IMR-90 (cell line): ENCODE measurements around the gene ARHGAP8.

Experiments
- FOS ChIP-seq: fragments of 150-350 bp; IDR thresholded peaks from 2 replicates; pipeline ENCODE4 v1.6.1; 2016; ENCODE audit warnings: low read depth, low read length
- MAFK ChIP-seq: IDR thresholded peaks from 2 replicates; pipeline ENCODE4 v1.6.1; 2012; ENCODE audit warnings: low read depth, low read length, improper control_type of control experiment
- NFE2L2 ChIP-seq: fragments of 150-350 bp; IDR thresholded peaks from 2 replicates; pipeline ENCODE4 v1.6.1; 2016; ENCODE audit warnings: low read depth, mild to moderate bottlenecking, low read length
- POLR2A ChIP-seq: IDR thresholded peaks from 2 replicates; pipeline ENCODE4 v1.6.1; 2012; ENCODE audit warnings: mild to moderate bottlenecking, low read depth, low read length
- RAD21 ChIP-seq: IDR thresholded peaks from 2 replicates; pipeline ENCODE4 v1.6.1; 2012; ENCODE audit warnings: low read length, improper control_type of control experiment
- RCOR1 ChIP-seq: IDR thresholded peaks from 2 replicates; pipeline ENCODE4 v1.6.1; 2012; ENCODE audit warnings: mild to moderate bottlenecking, low read length, improper control_type of control experiment; ENCODE audit not compliant: insufficient replicate concordance
- RFX5 ChIP-seq: IDR thresholded peaks from 2 replicates; pipeline ENCODE4 v1.8.0; 2012; ENCODE audit warnings: low read depth, mild to moderate bottlenecking, low read length, moderate library complexity
- TF ChIP-seq, protein P1 (sequence below): conservative IDR thresholded peaks from 2 replicates; pipeline ENCODE4 v1.5.1; 2012; ENCODE audit warnings: mild to moderate bottlenecking, low read depth, low read length, improper control_type of control experiment
- TF ChIP-seq, protein P2 (sequence below): fragments of 150-350 bp; IDR thresholded peaks from 2 replicates; pipeline ENCODE4 v1.6.1; 2017; ENCODE audit warnings: mild to moderate bottlenecking, antibody characterized with exemption, low read length, low read depth
- TF ChIP-seq, protein P3 (sequence below): fragments of 150-350 bp; IDR thresholded peaks from 2 replicates; pipeline ENCODE4 v1.6.1; 2016; ENCODE audit warnings: low read depth, mild to moderate bottlenecking, low read length, moderate library complexity, borderline replicate concordance

DNA sequence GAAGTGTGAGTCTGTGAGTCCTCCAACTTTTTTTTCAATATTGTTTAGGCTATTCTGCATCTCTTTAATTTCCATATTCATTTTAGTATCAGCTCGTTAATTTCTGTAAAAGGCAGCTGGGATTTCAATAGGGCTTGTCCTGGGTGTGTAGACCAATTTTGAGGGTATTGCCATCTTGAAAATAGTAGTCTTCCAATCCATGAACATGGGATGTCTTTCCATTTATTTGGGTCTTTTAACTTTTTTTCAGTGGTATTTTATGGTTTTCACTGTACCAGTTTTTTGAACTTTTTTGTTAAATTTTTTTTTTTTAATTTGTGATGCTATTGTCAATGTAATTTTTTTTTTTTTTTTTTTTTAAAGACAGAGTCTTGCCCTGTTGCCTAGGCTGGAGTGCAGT lies 79.5 kb downstream of the ARHGAP8 start:
- TF ChIP-seq, protein P1, sequence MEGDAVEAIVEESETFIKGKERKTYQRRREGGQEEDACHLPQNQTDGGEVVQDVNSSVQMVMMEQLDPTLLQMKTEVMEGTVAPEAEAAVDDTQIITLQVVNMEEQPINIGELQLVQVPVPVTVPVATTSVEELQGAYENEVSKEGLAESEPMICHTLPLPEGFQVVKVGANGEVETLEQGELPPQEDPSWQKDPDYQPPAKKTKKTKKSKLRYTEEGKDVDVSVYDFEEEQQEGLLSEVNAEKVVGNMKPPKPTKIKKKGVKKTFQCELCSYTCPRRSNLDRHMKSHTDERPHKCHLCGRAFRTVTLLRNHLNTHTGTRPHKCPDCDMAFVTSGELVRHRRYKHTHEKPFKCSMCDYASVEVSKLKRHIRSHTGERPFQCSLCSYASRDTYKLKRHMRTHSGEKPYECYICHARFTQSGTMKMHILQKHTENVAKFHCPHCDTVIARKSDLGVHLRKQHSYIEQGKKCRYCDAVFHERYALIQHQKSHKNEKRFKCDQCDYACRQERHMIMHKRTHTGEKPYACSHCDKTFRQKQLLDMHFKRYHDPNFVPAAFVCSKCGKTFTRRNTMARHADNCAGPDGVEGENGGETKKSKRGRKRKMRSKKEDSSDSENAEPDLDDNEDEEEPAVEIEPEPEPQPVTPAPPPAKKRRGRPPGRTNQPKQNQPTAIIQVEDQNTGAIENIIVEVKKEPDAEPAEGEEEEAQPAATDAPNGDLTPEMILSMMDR, result no peak
- TF ChIP-seq RCOR1, result no peak
- TF ChIP-seq, protein P2, sequence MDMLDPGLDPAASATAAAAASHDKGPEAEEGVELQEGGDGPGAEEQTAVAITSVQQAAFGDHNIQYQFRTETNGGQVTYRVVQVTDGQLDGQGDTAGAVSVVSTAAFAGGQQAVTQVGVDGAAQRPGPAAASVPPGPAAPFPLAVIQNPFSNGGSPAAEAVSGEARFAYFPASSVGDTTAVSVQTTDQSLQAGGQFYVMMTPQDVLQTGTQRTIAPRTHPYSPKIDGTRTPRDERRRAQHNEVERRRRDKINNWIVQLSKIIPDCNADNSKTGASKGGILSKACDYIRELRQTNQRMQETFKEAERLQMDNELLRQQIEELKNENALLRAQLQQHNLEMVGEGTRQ, result no peak
- TF ChIP-seq POLR2A, result no peak
- no peak for TF ChIP-seq RFX5
- no peak for TF ChIP-seq MAFK
- TF ChIP-seq, protein P3, sequence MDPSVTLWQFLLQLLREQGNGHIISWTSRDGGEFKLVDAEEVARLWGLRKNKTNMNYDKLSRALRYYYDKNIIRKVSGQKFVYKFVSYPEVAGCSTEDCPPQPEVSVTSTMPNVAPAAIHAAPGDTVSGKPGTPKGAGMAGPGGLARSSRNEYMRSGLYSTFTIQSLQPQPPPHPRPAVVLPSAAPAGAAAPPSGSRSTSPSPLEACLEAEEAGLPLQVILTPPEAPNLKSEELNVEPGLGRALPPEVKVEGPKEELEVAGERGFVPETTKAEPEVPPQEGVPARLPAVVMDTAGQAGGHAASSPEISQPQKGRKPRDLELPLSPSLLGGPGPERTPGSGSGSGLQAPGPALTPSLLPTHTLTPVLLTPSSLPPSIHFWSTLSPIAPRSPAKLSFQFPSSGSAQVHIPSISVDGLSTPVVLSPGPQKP, result no peak
- TF ChIP-seq FOS, result no peak
- TF ChIP-seq NFE2L2, result no peak
- TF ChIP-seq RAD21, result no peak
